Measurements from ENCODE around the gene RNF181.
A peak's percentile ranks its signal among the peaks of the same experiment; 100 is the strongest.
"Not testable (repeated sequence)": the region's sequence is repeated elsewhere in the genome, so short reads cannot be mapped to it uniquely, and the experiment has no call there.

RNF181 gene

GRCh38 chr2:85606116-85606455 is 10.5 kb downstream of the RNF181 start:
- no peak for TF ChIP-seq CTCF (IDR thresholded peaks at IDR 0.05; ENCODE audit: insufficient read depth, missing control alignments)
- no peak for FAIRE-seq
- no peak for DNase-seq (ENCODE audit: insufficient read length, low spot score)

- FAIRE-seq (no peak), DNase-seq (ENCODE audit: insufficient read length, low spot score) (no peak)
- TF ChIP-seq CTCF (IDR thresholded peaks at IDR 0.05; ENCODE audit: insufficient read depth, missing control alignments): no peak
These were observed 12.0 kb downstream of the RNF181 start for GRCh38 chr2:85607268-85608215.

GRCh38 chr2:85611217-85611704 is 15.7 kb downstream of the RNF181 start:
- TF ChIP-seq CTCF (IDR thresholded peaks at IDR 0.05; ENCODE audit: insufficient read depth, missing control alignments): no peak
- no peak for DNase-seq (ENCODE audit: insufficient read length, low spot score)
- FAIRE-seq: no peak

- peak; percentile 93 for DNase-seq (ENCODE audit: insufficient read length, low spot score)
- FAIRE-seq: no peak
- TF ChIP-seq CTCF (IDR thresholded peaks at IDR 0.05; ENCODE audit: insufficient read depth, missing control alignments): no peak
These were observed 16.4 kb downstream of the RNF181 start, which contains the start of gene C2orf68 for GRCh38 chr2:85611705-85612587. Gene C2orf68, minus strand, starts transcription at chr2:85612066. Its CDS starts 82 bp downstream, at chr2:85611984.

GRCh38 chr2:85613717-85614515 is 18.4 kb downstream of the RNF181 start:
- DNase-seq (ENCODE audit: insufficient read length, low spot score) (no peak), FAIRE-seq (no peak)
- no peak for TF ChIP-seq CTCF (IDR thresholded peaks at IDR 0.05; ENCODE audit: insufficient read depth, missing control alignments)

GRCh38 chr2:85614757-85615156 is 19.2 kb downstream of the RNF181 start:
- DNase-seq (ENCODE audit: insufficient read length, low spot score); FAIRE-seq: not testable (repeated sequence)

- no peak for TF ChIP-seq CTCF (IDR thresholded peaks at IDR 0.05; ENCODE audit: insufficient read depth, missing control alignments)
- FAIRE-seq (no peak), DNase-seq (ENCODE audit: insufficient read length, low spot score) (no peak)
These were observed 19.8 kb downstream of the RNF181 start for GRCh38 chr2:85615413-85615728.

GRCh38 chr2:85617723-85618122 is 22.2 kb downstream of the RNF181 start:
- not testable (repeated sequence) for FAIRE-seq; DNase-seq (ENCODE audit: insufficient read length, low spot score)
